RKO (cell line): ENCODE data around the gene TMEM212.

Experiments used
- DNase-seq: peaks from one replicate; pipeline ENCODE4 v3.0.0-alpha.2; 2016; ENCODE audit warnings: low spot score

Gene TMEM212

GRCh38 chr3:171860830-171861535 is 17.8 kb downstream of the TMEM212 start:
- DNase-seq = no peak

- DNase-seq = no peak
Measured at GRCh38 chr3:171862392-171862791, 19.2 kb downstream of the TMEM212 start.

GRCh38 chr3:171862993-171863521 is 19.9 kb downstream of the TMEM212 start:
- DNase-seq = no peak

GRCh38 chr3:171863920-171864319 is 20.8 kb downstream of the TMEM212 start:
- DNase-seq = no peak

- no peak for DNase-seq
Measured at GRCh38 chr3:171865191-171865865, 22.2 kb downstream of the TMEM212 start.

GRCh38 chr3:171867981-171868380 is 24.8 kb downstream of the TMEM212 start:
- peak; percentile 15 for DNase-seq

GRCh38 chr3:171871392-171872274 is 28.5 kb downstream of the TMEM212 start:
- DNase-seq = peak; percentile 8

GRCh38 chr3:171873580-171873979 is 30.4 kb downstream of the TMEM212 start:
- DNase-seq = peak; percentile 21

- DNase-seq = no peak
Measured at GRCh38 chr3:171874251-171874681, 31.1 kb downstream of the TMEM212 start.

- no peak for DNase-seq
Measured at GRCh38 chr3:171874879-171875278, 31.7 kb downstream of the TMEM212 start.

- DNase-seq = peak; percentile 3
Measured at GRCh38 chr3:171875923-171876412, 32.8 kb downstream of the TMEM212 start.

GRCh38 chr3:171876680-171877147 is 33.6 kb downstream of the TMEM212 start:
- DNase-seq = peak; percentile 18

- no peak for DNase-seq
Measured at GRCh38 chr3:171878461-171879225, 35.5 kb downstream of the TMEM212 start.

GRCh38 chr3:171879472-171879871 is 36.3 kb downstream of the TMEM212 start:
- no peak for DNase-seq

- DNase-seq = no peak
Measured at GRCh38 chr3:171880101-171880870, 37.1 kb downstream of the TMEM212 start.

GRCh38 chr3:171881251-171881650 is 38.1 kb downstream of the TMEM212 start:
- no peak for DNase-seq

GRCh38 chr3:171883257-171883892 is 40.2 kb downstream of the TMEM212 start:
- no peak for DNase-seq

GRCh38 chr3:171883893-171884279 is 40.7 kb downstream of the TMEM212 start:
- no peak for DNase-seq

- DNase-seq = no peak
Measured at GRCh38 chr3:171888466-171888865, 45.3 kb downstream of the TMEM212 start.

GRCh38 chr3:171890398-171890797 is 47.2 kb downstream of the TMEM212 start:
- no peak for DNase-seq
